GM18867 (cell line): ENCODE data around the gene CXCL12.

Source experiments
- ATAC-seq: cut with Tn5 transposase; IDR thresholded peaks from one replicate; pipeline ENCODE4 v1.9.1; 2021; ENCODE audit warnings: mild to moderate bottlenecking, moderate library complexity; ENCODE audit not compliant: unreplicated experiment

The CXCL12 gene

DNA sequence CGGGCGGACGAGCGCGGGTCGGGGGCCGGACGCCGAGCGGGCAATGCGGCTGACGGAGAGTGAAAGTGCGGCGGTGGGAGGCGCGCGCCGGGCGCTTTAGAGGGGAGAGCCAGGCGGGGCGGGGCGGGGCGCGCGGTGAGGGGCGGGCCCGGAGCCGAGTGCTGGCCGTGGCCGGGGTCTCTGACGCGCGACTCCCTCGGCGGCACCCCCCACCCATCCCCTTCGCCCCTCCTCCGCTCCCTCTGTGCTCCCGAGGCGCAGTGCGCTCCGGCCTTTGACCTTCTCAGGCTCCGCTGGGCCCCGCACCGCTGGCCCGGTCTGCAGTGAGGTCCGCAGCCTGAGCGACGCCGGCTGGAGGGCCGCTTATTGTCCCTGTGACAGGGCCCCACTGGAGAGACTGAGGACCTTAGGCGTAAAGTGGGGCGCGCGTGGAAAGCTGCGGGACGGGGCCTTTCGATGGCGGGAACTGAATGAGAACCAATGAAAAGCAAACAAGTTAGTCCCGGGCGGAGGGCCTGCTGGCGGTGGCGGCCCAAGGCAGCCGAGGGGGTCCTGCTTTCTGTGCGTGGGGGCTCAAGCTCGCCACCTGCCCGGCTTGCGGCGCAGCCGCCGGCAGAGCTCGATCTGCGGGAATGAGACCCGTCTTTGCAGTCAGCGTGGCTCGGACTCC lies at the start of gene CXCL12:
CXCL12 (minus strand) TSS at position 72 of the 670 bp plus-strand sequence. CDS start 92 bp downstream, outside the sequence.
- no peak for ATAC-seq

DNA sequence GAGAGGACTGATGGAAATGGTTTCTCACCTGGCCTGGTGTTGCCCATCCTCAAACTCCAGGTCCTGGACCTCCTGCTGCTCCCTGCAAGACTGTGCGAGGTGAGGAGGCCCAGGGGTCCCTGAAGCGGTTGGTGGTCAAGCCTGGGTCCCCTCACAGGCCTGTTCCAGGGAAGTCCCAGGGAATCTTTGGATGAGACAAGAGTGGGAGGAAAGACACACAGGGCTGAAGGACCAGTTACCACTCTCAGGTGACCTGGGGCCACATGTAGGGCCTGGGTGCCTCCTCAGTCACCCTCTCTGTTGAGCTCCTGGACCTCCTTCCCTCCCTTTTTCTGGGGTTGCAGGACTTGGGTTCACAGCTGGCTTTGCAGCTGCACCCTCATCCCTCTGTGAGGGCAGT lies 42.6 kb upstream of the CXCL12 start:
- no peak for ATAC-seq

DNA sequence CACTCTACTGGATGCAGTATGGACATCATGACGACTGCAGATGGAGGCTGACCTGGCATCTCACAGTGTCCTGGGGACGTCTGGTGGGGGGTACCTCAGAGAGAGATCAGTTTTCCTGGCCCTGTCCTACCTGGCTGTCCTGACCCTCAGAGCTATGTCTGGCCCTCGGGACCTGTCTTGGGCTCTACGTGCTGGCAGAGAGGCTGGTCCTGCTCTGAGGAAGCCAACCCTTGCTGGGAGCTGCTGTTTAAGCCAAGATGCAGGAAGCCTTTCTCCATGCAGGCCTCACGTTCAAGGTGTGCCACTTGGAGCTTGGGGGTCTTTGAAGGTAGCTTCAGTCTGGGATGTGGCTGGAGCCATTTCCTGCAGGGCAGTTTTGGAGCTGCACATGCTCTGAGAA lies 42.1 kb upstream of the CXCL12 start:
- no peak for ATAC-seq

DNA sequence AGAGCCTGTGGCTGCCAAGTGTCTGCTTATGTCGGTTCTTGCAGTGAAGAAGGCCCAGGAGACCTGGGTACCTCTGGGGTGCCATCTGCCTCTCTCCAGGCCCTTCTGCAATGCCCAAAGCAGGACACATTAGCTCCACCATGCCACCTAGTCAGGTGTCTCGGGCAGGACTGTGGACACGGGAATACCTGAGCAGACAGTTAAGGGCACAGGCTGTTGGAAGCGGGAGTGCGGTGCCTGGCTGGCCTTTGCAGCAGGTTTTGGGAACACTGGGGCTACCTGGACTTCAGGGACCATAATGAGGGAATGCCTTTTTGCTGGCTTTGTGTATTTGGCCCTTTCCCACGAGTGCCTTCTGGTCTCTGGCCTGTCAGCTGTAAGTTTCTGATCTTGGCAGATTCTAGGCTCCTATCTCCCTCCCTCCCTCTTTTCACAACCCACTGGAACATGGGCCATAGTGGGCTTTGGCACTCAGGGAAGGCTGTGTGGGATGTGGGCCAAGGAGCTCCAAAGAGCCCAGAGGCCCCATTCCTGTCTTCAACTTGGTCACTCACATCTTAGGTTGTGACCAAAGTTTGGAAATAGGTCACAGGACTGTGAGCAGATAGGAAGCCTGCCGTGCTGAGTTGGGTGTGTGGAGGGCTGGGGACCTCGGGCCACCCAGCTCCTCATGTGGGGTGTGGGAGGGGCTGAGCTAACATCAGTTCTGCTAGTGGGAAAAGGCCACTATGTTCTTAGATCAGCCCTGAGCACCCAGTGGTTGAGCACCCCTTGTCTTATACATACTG lies 41.5 kb upstream of the CXCL12 start:
- no peak for ATAC-seq

DNA sequence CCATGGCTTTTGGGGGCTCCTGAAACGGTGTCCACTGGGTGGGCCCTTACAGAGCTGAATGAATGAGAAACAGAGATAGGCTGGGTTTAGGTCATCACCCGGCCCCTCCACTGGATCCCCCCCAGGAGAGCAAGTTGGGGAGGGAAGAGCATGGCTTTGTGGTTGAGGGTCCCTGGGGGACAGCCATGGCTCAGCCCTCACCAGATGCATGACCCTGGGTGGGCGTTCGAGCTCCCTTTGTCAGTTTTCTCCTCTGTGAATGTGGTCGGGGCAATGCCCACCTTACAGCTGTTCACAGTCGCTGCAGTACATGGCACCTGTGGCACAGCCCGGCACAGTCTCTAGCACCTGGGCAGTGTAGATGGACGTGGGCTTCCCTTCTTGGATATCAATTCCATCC lies 40.6 kb upstream of the CXCL12 start:
- ATAC-seq, result no peak

DNA sequence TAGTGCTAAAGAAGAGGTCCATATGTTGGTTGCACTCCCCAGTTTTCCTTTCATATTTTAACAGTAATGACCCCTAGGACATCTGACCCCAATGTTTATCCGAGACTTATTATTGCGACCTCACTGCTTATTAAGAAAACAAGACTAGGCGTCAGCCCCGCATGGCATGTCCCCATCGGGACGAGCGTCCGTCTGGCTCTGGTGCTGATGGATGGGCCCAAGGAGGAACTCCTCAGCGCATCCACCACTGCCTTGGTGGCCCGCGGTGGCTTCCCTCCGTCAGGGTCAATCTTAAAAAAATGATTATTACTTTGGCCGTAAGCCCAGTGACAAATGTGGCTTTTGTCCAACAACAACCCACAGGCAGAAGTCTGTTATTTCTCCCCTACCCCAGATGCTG lies 40.1 kb upstream of the CXCL12 start:
- ATAC-seq, result no peak

DNA sequence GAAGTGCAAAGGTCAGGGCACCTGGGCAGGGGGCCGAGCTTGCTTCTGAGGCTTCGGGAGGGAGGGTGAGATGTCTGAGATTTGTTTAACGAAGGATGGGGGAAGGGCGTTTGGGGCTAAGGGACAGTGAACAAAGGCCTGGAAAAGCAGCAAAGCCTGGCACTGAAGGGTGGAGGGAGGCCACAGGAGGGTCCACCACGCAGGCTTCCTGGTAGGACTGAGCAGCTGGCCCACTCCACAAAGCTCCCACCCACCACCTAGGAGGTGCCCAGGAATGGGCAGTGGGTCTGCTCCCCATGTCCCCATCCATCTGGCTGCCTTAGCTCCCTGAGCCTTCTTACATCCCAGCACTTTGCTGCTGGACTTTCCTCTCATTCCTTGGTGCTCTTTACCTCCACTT lies 39.4 kb upstream of the CXCL12 start:
- ATAC-seq, result no peak

DNA sequence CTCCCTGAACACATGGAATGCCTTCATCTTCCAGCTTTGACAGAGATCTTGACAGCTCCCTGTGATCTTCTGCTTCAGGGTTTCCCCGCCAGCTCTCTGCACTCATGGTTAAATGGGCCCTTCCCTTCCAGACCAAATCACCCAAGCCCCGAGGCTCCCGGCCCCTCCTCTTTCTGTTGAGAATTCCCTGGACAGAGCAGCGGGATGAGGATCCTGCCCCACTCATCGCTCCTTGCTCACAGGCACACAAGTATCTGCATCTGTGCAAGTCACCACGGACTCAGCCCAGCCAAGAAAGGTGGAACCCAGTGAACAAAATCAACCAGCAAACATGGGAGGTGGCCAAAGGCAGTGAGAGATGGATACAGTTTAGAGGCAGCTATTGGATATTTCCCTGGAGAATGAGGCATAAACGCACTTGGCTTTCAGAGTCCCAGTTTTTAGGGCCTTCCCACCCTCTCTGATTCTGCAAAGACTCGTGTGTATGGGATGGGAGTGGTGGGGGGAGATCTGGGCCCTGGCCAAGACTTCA lies 37.7 kb upstream of the CXCL12 start:
- no peak for ATAC-seq

DNA sequence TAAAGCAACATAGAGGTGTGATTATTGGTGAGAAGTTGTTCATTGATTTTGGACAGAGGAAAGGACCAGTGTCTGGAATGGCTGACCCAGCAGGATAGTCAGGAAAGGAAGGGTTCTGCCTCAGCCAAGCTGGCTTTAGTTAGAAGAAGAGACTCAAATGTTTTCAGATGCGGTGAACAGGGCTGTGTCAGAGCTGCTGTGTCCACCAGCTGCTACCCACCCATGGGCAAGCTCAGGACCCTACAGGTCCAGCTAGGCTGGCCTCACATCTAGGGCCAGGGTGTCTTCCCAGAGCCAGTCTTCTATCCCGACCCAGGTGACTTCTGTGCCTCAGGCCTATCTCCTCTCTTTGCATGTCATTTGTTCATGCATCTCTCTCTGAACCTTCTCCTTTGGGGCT lies 37.3 kb upstream of the CXCL12 start:
- no peak for ATAC-seq

DNA sequence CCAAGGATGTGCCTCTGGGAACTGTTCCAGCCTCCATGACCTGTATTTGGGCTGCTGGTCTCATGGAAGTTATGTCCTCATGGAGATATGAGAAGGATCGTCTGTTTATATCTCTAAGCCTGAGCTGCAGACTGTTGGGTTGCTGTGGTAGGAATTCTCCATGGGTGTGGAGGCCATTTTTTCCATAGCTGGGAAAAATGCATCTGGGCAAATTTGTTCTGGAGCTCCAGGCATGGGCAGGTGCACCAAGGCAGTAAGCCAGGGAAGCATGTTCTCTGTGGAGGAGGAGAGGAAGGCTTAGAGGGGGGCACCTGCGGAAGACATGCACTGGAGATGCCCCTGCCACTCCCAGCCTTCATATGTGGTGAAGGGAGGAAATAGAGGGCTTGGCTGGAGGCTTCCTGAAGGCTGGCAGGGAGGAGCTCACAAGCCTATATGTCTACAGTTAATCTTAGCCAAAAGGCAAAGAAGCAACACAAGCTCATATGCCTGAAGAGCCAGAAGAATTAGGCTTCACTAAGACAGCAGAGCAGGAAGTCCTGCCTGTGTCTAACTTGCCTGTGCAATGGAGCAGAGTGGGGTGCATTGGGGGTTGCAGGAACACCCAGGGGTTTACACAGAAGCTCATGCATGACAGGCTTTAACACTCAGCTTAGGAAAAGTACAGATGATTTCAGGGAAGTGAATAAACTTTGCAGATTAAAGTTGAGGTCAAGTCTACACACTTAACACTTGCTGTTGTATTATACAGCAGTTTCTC lies 35.1 kb upstream of the CXCL12 start:
- ATAC-seq, result no peak

DNA sequence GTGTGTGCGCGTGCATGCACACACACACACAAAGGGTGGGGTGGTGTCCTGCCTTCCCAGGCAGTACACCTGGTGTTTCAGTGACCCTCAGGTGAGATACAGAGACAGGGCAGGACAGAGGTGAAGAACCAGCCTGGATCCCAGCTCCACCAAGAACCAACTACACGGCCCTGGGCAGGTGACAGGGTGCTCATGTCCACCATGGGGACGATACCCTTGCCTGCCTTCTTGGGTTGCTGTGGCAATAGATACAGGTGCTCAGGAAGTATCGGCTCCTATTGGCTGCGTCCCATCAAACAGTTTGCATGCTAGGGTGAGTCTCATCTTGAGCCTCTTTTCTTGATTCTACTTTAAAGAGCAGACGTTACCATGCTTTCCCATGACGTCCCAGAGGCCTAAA lies 33.7 kb upstream of the CXCL12 start:
- ATAC-seq, result no peak

DNA sequence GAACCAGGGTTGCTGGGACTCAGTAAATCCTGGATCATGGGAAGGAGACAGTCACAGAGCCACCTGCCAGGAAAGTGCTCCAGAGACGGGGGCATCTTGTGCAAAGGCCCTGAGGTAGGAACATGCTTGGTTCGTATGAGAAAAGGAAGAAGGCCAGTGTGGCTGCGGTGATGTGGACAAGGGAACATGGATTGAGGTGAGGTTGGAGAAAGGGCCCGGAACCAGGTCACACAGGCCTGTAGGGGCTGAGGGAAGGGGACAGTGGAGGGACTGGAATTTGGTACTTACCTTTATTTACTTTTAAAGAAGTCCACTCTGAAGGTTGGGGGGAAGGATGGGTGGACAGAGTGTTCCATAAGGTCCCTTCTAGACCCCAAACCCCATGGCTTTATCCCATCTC lies 32.9 kb upstream of the CXCL12 start:
- ATAC-seq, result no peak

DNA sequence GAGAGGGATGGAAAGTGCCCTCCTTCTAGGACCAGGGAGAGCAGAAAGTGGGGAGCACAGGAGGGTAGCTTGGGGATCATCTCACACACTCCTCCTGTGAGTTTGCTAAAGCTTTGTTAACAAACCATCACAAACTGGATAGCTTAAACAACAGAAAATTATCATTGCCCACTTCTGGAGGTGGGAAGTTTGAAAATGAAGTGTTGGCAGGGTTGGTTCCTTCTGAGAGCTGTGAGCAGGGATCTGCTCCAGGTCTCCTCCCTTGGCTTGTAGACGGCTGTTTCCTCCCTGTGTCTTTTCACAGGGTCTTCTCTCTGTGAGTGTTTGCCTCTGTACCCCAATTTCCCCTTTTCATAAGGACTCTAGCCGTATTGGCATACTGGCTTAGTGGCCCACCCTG lies 32.0 kb upstream of the CXCL12 start:
- ATAC-seq, result no peak

DNA sequence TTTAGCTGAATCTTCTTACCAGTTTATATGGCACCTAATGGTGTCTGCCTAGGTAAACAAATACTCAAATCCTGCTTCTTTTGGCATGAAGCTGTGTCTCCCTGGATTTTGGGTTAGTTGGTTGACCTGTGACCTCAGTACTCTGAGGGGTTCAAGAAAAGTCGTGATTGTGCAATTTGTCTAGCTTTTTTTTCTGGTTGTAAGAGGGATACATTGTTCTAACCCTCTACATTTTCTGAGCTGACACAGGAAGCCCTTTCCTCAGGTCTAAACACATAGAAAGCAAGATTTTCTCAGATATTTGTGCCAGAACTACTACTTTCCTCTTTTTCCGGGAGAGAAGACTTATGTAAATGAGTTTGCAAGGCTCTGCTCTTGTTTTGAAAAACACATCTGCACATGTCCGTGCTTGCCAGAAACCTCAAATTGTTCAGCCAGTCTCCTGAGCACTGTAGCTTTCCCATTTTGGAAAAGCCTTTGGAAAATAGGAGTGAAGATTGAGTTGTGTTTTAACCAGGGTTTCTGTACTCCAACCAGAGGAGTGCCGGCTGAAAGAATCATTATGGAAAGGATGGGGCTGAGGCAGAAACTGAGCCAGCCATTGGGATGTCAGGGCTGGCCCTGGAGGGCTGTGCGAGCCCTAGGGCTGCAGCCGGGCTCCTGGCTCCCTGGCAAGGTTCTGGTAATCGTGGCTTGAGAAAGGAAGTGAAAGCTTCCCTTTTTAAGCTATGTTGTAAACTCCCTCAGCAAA lies 31.3 kb upstream of the CXCL12 start:
- ATAC-seq, result no peak

DNA sequence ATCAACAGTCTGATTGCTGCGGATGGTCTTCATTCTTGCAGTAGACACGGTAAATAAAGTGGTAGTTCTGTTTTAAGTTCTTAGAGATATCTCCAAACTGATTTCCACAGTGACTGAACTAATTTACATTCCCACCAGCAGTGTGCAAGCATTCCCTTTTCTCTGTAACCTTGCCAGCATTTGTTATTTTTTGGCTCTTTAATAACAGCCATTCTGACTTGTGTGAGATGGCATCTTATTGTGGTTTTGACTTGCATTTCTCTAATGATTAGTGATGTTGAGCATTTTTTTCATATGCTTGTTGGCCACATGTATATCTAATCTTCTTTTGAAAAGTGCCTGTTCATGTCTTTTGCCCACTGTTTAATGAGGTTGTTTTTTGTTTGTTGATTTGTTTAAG lies 30.2 kb upstream of the CXCL12 start:
- no peak for ATAC-seq

DNA sequence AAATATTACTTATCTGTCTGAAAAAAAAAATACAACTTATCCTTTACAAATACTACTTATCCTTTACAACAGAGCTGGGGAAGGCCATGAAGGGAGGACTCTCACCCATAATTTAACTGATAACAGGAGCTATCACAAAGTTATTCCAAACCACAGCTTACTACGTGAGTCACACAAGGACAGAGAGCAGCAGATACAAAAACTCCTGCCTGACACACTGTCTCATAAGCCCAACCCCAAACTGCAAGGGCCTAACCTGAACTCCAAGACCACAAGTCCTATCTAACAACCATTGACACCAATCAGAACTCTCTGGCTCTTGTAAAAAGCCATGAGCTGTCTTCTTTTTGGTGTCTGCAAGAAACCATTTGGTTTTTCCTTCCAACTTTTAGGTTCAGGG lies 28.5 kb upstream of the CXCL12 start:
- ATAC-seq, result no peak

DNA sequence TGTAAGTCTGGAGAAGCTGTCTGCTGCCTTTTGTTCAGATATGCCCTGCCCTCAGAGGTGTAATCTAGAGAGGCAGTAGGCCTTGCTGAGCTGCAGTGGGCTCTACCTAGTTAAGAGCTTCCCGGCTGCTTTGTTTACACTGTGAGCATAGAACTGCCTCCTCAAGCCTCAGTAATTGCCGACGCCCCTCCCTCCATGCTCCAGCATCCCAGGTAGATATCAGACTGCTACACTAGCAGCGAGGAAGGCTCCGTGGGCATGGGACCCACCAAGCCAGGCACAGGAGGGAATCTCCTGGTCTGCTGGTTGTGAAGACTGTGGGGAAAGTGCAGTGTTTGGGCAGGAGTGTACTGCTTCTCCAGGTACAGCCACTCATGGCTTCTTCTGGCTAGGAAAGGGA lies 26.4 kb upstream of the CXCL12 start:
- no peak for ATAC-seq

DNA sequence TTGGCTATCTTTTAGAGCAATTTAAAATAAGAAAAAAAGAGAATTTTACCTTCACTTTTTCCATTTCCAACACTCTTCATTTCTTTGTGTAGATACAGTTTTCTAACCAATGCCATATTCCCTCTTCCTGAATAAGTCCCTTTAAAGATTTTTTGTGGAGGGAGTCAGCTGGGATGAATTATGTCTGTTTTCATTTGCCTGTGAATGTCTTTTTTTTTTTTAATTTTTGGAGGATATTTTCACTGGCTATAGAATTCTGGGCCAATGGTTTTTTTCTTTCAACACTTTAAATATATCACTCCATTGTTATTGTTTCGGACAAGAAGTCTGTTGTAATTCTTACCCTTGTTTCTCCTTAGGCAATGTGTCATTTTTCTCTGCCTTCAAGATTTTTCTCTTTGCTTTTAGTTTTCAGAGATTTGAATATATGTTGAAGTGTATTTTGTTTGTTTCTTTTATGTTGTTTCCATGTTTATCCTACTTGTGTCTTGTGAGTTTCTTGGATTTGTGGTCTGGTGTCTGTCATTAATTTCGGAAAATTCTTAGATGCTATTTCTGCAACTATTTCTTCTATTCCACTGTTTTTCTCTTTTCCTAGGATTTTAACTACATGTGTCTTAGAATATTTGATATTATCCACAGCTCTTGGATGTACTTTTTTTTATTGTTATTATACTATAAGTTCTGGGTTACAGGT lies 20.0 kb upstream of the CXCL12 start:
- ATAC-seq, result no peak

DNA sequence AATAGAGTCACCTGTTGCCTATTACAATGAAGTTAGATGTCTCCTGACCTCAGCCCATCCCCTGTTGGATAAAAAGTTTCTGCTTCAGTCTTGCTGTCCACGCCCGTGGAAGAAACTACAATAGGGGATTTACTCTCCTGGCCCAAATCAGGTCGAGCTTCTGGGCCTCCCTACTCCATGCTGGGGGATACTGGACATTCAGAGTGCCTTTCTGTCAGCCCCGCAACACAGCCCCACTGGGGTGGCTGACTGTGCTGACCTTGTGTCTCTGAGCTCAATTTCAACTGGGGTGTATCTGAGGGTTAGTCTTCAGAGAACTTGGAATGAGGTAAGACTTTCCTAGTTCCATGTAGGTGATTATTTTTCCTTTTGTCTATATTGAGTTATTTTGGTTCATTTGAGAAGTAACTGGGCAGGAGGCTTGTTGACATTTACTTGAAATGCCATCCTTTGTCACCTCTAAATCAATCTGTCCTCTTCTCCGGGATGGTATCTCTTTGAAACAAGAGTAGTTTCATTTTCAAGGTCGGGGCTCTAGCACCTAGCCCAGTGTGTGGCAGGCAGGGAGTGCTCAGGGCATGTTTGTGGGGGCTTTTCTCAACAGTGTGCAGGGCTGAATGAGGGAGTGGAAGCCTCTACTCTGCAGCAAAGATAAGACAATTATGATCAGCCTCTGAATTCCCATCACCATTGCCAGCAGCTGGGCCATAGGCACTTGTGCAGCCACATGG lies 17.7 kb upstream of the CXCL12 start:
- no peak for ATAC-seq

DNA sequence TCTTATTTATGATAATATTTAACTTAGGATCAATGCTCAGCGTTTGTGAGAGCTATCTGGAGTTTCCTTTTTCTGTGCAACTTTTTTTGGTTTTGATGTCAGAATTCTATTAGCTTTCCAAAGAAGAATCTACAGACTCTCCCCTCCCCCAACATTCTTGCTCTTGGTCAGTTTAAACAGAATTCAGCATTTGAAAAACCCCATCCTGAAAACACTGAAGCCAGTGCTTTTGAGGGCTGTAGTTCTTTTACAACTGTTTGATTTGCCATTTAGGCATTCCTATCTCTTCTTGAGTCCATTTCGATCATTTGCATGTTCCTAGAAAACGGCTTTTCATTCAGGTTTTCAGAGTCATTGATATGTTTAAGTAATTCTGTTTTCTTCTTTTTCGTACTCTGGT lies 15.6 kb upstream of the CXCL12 start:
- no peak for ATAC-seq
